ENCODE data around the gene CREBL2. TPM values are rescaled to one million over a fixed set of nuclear protein-coding genes. Genes with fewer than 3 reads are reported as not detected.
A peak's percentile ranks its signal among the peaks of the same experiment; 100 is the strongest.

The CREBL2 gene
- total RNA-seq, 6 experiments from 2014 or later = 20.9 to 25.7 (median 23.2) TPM

- peaks cover 24% of the 10 kb centered on the region for H3K36me3 Mint-ChIP-seq (ENCODE audit: low read depth)
- H3K27ac Mint-ChIP-seq = no peak overlapping the region
- peaks cover 7% of the 10 kb centered on the region for H3K9me3 Mint-ChIP-seq
- H3K4me1 Mint-ChIP-seq (ENCODE audit: low read depth) = peaks cover 7% of the 10 kb centered on the region; the same call in 1 of the 2 replicates
- no peaks in the 10 kb centered on the region for H3K27me3 Mint-ChIP-seq (ENCODE audit: insufficient read depth)
- no peak for DNase-seq
- TF ChIP-seq CTCF (IDR thresholded peaks at IDR 0.05) = no peak
- H3K4me3 Mint-ChIP-seq = no peak overlapping the region
Measured at GRCh38 chr12:12622418-12622817, 10.7 kb downstream of the CREBL2 start.

GRCh38 chr12:12624498-12624992 lies 12.9 kb downstream of the CREBL2 start:
- H3K27ac Mint-ChIP-seq = no peak overlapping the region
- H3K4me3 Mint-ChIP-seq = no peak overlapping the region
- peaks cover 2% of the 10 kb centered on the region; the same call in 1 of the 2 replicates for H3K27me3 Mint-ChIP-seq (ENCODE audit: insufficient read depth)
- DNase-seq = no peak
- H3K4me1 Mint-ChIP-seq (ENCODE audit: low read depth) = peaks cover 19% of the 10 kb centered on the region
- H3K9me3 Mint-ChIP-seq = peaks cover 7% of the 10 kb centered on the region
- no peak for TF ChIP-seq CTCF (IDR thresholded peaks at IDR 0.05)
- H3K36me3 Mint-ChIP-seq (ENCODE audit: low read depth) = peaks cover 24% of the 10 kb centered on the region

- Mint-ChIP-seq H3K36me3 (ENCODE audit: low read depth) (peaks cover 18% of the 10 kb centered on the region), H3K9me3 (peaks cover 7% of the 10 kb centered on the region), H3K27ac (no peak overlapping the region), H3K27me3 (ENCODE audit: insufficient read depth) (peaks cover 2% of the 10 kb centered on the region; the same call in 1 of the 2 replicates), H3K4me3 (no peak overlapping the region), H3K4me1 (ENCODE audit: low read depth) (peaks cover 19% of the 10 kb centered on the region)
- TF ChIP-seq CTCF (IDR thresholded peaks at IDR 0.05) = no peak
- no peak for DNase-seq
Measured at GRCh38 chr12:12626471-12626870, 14.8 kb downstream of the CREBL2 start.

- no peak for DNase-seq
- Mint-ChIP-seq H3K9me3 (peaks cover 7% of the 10 kb centered on the region), H3K27ac (no peak overlapping the region), H3K36me3 (ENCODE audit: low read depth) (peaks cover 18% of the 10 kb centered on the region), H3K27me3 (ENCODE audit: insufficient read depth) (peaks cover 2% of the 10 kb centered on the region; the same call in 1 of the 2 replicates), H3K4me1 (ENCODE audit: low read depth) (peaks cover 19% of the 10 kb centered on the region), H3K4me3 (no peak overlapping the region)
- TF ChIP-seq CTCF (IDR thresholded peaks at IDR 0.05) = no peak
Measured at GRCh38 chr12:12627308-12627827, 15.7 kb downstream of the CREBL2 start.

- DNase-seq = peak; percentile 17
- no peak overlapping the region for H3K27ac Mint-ChIP-seq
- peaks cover 18% of the 10 kb centered on the region for H3K36me3 Mint-ChIP-seq (ENCODE audit: low read depth)
- H3K4me1 Mint-ChIP-seq (ENCODE audit: low read depth) = peaks cover 19% of the 10 kb centered on the region
- H3K4me3 Mint-ChIP-seq = no peak overlapping the region
- peaks cover 7% of the 10 kb centered on the region for H3K9me3 Mint-ChIP-seq
- no peak for TF ChIP-seq CTCF (IDR thresholded peaks at IDR 0.05)
- H3K27me3 Mint-ChIP-seq (ENCODE audit: insufficient read depth) = peaks cover 2% of the 10 kb centered on the region; the same call in 1 of the 2 replicates
Measured at GRCh38 chr12:12628013-12628412, 16.3 kb downstream of the CREBL2 start.
